HCT116 (cell line): ENCODE measurements around the gene ZNF48. TPM values are rescaled to one million over a fixed set of nuclear protein-coding genes. Genes with fewer than 3 reads are reported as not detected.

Experiments
- ATAC-seq: fragments of 200-7000 bp; cut with Tn5 transposase; 2 replicates; pipeline ENCODE4 v1.9.1; 2020; ENCODE audit warnings: mild to moderate bottlenecking, moderate library complexity
- BruUV-seq: library from RNA; stranded (reverse); fragments of 400-500 nt; replicated peaks from 2 replicates; lab custom pipeline; 2021; lab: Mats Ljungman, UMichigan
- CTCF ChIA-PET: fragments of 300-600 bp; sonication (Branson Sonifier 250); formaldehyde crosslinking; loops from one replicate; lab custom pipeline; 2021; ENCODE audit warnings: antibody characterized with exemption; lab: Charles Lee
- POLR2A ChIA-PET: fragments of 300-600, 350-600 bp; sonication (Branson Sonifier 250); formaldehyde crosslinking; loops from one replicate; lab custom pipeline; 2021; ENCODE audit warnings: antibody characterized with exemption; lab: Charles Lee
- RAD21 ChIA-PET, 2 experiments: fragments of 300-600 bp; sonication (Branson Sonifier 250); formaldehyde crosslinking; loops; one replicate each; lab custom pipeline; 2023; ENCODE audit warnings: low total read pairs in 2 of 2; ENCODE audit not compliant: uncharacterized antibody in 2 of 2, unreplicated experiment in 2 of 2, low non-redundant PET in 1 of 2; lab: Charles Lee
- DNase-seq: peaks from one replicate; pipeline ENCODE4 v3.0.0-alpha.2; 2010; ENCODE audit warnings: low read depth, low spot score
- H2AFZ ChIP-seq: fragments of 200-600 bp; shearing (Covaris generic), sonication (generic); 2 replicates; pipeline ENCODE4 v1.6.1; 2017; ENCODE audit warnings: low read depth, mixed run types, mixed read lengths, antibody characterized with exemption, low read length; ENCODE audit not compliant: poor library complexity, severe bottlenecking
- H3K27ac ChIP-seq: 2 replicates; pipeline ENCODE4 v1.5.1; 2012; ENCODE audit warnings: low read depth, low read length
- H3K27me3 ChIP-seq: fragments of 200-600 bp; sonication (generic); 2 replicates; pipeline ENCODE4 v1.6.1; 2016; ENCODE audit warnings: mixed run types, low read length, mixed read lengths; ENCODE audit not compliant: insufficient read depth
- H3K36me3 ChIP-seq, 2 experiments: fragments of 200-500 bp in 1 of 2; fragments of 200-600 bp in 1 of 2; sonication (Bioruptor generic) in 1 of 2; sonication (generic) in 1 of 2; 2 replicates each; pipeline versions ENCODE4 v1.5.1 to v1.6.1; 2014 to 2016; ENCODE audit warnings: low read length in 2 of 2, inconsistent platforms in 1 of 2, mixed read lengths in 1 of 2, mixed run types in 1 of 2; ENCODE audit not compliant: insufficient read depth in 2 of 2, control insufficient read depth in 1 of 2
- H3K4me1 ChIP-seq, 2 experiments: fragments of 200-600 bp in 1 of 2; sonication (generic) in 1 of 2; 2 replicates each; pipeline versions ENCODE4 v1.5.1 to v1.6.1; 2012 to 2017; ENCODE audit warnings: low read length in 2 of 2, inconsistent platforms in 1 of 2, mild to moderate bottlenecking in 1 of 2, mixed read lengths in 1 of 2, mixed run types in 1 of 2, moderate library complexity in 1 of 2; ENCODE audit not compliant: insufficient read depth in 2 of 2, control insufficient read depth in 1 of 2
- H3K4me2 ChIP-seq: fragments of 200-600 bp; sonication (generic); 2 replicates; pipeline ENCODE4 v1.6.1; 2017; ENCODE audit warnings: mixed run types, low read length, mixed read lengths
- H3K4me3 ChIP-seq, 2 experiments: fragments of 200-600 bp in 1 of 2; sonication (generic) in 1 of 2; replicated peaks in 1 of 2; 2 replicates each; pipeline ENCODE4 v1.5.1; 2011 to 2016; ENCODE audit warnings: low read length in 2 of 2, control low read depth in 1 of 2, low read depth in 1 of 2, mild to moderate bottlenecking in 1 of 2, mixed read lengths in 1 of 2, mixed run types in 1 of 2
- H3K79me2 ChIP-seq: fragments of 200-600 bp; sonication (generic); 2 replicates; pipeline ENCODE4 v1.6.1; 2017; ENCODE audit warnings: mild to moderate bottlenecking, mixed run types, low read length, moderate library complexity, mixed read lengths; ENCODE audit not compliant: insufficient read depth
- H3K9ac ChIP-seq: fragments of 200-600 bp; sonication (generic); 2 replicates; pipeline ENCODE4 v1.6.1; 2016; ENCODE audit warnings: low read length, mixed read lengths
- H3K9me2 ChIP-seq: fragments of 200-600 bp; sonication (generic), shearing (Covaris generic); 2 replicates; pipeline ENCODE4 v1.6.1; 2017; ENCODE audit warnings: mixed run types, mild to moderate bottlenecking, moderate library complexity; ENCODE audit not compliant: insufficient read depth
- H3K9me3 ChIP-seq, 2 experiments: fragments of 200-500 bp in 1 of 2; fragments of 200-600 bp in 1 of 2; sonication (Bioruptor generic) in 1 of 2; sonication (generic) in 1 of 2; 2 replicates each; pipeline ENCODE4 v1.6.1; 2014 to 2017; ENCODE audit warnings: low read length in 2 of 2, mixed read lengths in 2 of 2, inconsistent platforms in 1 of 2, low read depth in 1 of 2, mild to moderate bottlenecking in 1 of 2, mixed run types in 1 of 2, moderate library complexity in 1 of 2; ENCODE audit not compliant: control insufficient read depth in 1 of 2, insufficient read depth in 1 of 2
- H4K20me1 ChIP-seq: fragments of 200-600 bp; sonication (generic), shearing (Covaris generic); 2 replicates; pipeline ENCODE4 v1.6.1; 2017; ENCODE audit warnings: mixed run types, mild to moderate bottlenecking, moderate library complexity; ENCODE audit not compliant: insufficient read depth
- CBX3 ChIP-seq: IDR thresholded peaks from 2 replicates; pipeline ENCODE4 v1.6.1; 2012; ENCODE audit warnings: low read depth
- CEBPB ChIP-seq: IDR thresholded peaks from 2 replicates; pipeline ENCODE4 v1.6.1; 2012; ENCODE audit warnings: low read depth
- CTCF ChIP-seq, 3 experiments: fragments of 200-600 bp in 1 of 3; sonication (generic) in 1 of 3; IDR thresholded peaks in 2 of 3; conservative IDR thresholded peaks in 1 of 3; 2 replicates each; pipeline ENCODE4 v1.5.1; 2012 to 2017; ENCODE audit warnings: low read depth in 2 of 3, low read length in 2 of 3, antibody characterized with exemption in 1 of 3, borderline replicate concordance in 1 of 3, control low read depth in 1 of 3, mild to moderate bottlenecking in 1 of 3, mixed read lengths in 1 of 3, mixed run types in 1 of 3, moderate library complexity in 1 of 3; ENCODE audit not compliant: insufficient read depth in 1 of 3
- EGR1 ChIP-seq: IDR thresholded peaks from 2 replicates; pipeline ENCODE4 v1.6.1; 2012; ENCODE audit warnings: low read depth
- ELF1 ChIP-seq: IDR thresholded peaks from 2 replicates; pipeline ENCODE4 v1.6.1; 2012; ENCODE audit warnings: low read depth, borderline replicate concordance
- EZH2phosphoT487 ChIP-seq: fragments of 200-600 bp; IDR thresholded peaks from 2 replicates; pipeline ENCODE4 v1.6.1; 2018; ENCODE audit warnings: antibody characterized with exemption, borderline replicate concordance
- FOSL1 ChIP-seq: IDR thresholded peaks from 2 replicates; pipeline ENCODE4 v1.6.1; 2012; ENCODE audit warnings: low read depth
- POLR2A ChIP-seq: IDR thresholded peaks from 2 replicates; pipeline ENCODE4 v1.7.0; 2011; ENCODE audit warnings: borderline replicate concordance; ENCODE audit not compliant: insufficient read depth, insufficient read length; ENCODE audit errors: extremely low read depth
- POLR2AphosphoS5 ChIP-seq: IDR thresholded peaks from 2 replicates; pipeline ENCODE4 v1.6.1; 2011; ENCODE audit warnings: mild to moderate bottlenecking, low read depth, low read length, moderate library complexity
- RAD21 ChIP-seq: IDR thresholded peaks from 2 replicates; pipeline ENCODE4 v1.6.1; 2012; ENCODE audit warnings: low read depth, mild to moderate bottlenecking
- REST ChIP-seq: IDR thresholded peaks from 2 replicates; pipeline ENCODE4 v1.6.1; 2012; ENCODE audit warnings: low read depth
- SIN3A ChIP-seq: IDR thresholded peaks from 2 replicates; pipeline ENCODE4 v1.6.1; 2012; ENCODE audit warnings: low read depth
- SP1 ChIP-seq: IDR thresholded peaks from 2 replicates; pipeline ENCODE4 v1.6.1; 2012; ENCODE audit warnings: low read depth
- SRF ChIP-seq: IDR thresholded peaks from 2 replicates; pipeline ENCODE4 v1.6.1; 2012; ENCODE audit warnings: low read depth
- TCF7L2 ChIP-seq: IDR thresholded peaks from 2 replicates; pipeline ENCODE4 v1.7.0; 2011; ENCODE audit warnings: borderline replicate concordance, inconsistent platforms; ENCODE audit not compliant: insufficient read depth, insufficient read length; ENCODE audit errors: extremely low read depth
- YY1 ChIP-seq: IDR thresholded peaks from 2 replicates; pipeline ENCODE4 v1.6.1; 2011; ENCODE audit warnings: low read length, low read depth, moderate library complexity, mild to moderate bottlenecking; ENCODE audit not compliant: insufficient replicate concordance; ENCODE audit errors: extremely low read depth
- ZBTB33 ChIP-seq: IDR thresholded peaks from 2 replicates; pipeline ENCODE4 v1.6.1; 2011; ENCODE audit warnings: mild to moderate bottlenecking, low read length, moderate library complexity; ENCODE audit not compliant: insufficient replicate concordance; ENCODE audit errors: extremely low read depth
- ZFX ChIP-seq: fragments of 450-650 bp; IDR thresholded peaks from 2 replicates; pipeline ENCODE4 v1.6.1; 2017
- ZNF274 ChIP-seq: fragments of 200-500 bp; sonication (Bioruptor generic); IDR thresholded peaks from 2 replicates; pipeline ENCODE4 v1.6.1; 2014; ENCODE audit warnings: mild to moderate bottlenecking, low read depth, low read length, inconsistent platforms
- intact Hi-C: fragments of 100-400 bp; cut with micrococcal nuclease; formaldehyde crosslinking; loops from 2 replicates; pipeline ENCODE4 v1.10.0; 2022
- total RNA-seq: library from RNA; stranded (reverse); gene quantifications from one replicate; pipeline ENCODE4 v1.2.1, GENCODE V29; 2021; ENCODE audit not compliant: unreplicated experiment

ZNF48 gene
- total RNA-seq, 1 experiment from 2014 or later = 17.9 TPM

GRCh38 chr16:30445408-30446202, 50.4 kb downstream of the ZNF48 start, which contains the start of gene SEPHS2:
Gene SEPHS2 (minus strand): TSS chr16:30445874. CDS start chr16:30445727, 147 bp downstream.
- Histone ChIP-seq H3K27ac (peak within 1 kb of the TSS; percentile 86), H2AFZ (peak within 1 kb of the TSS; percentile 95), H3K9ac (peak within 1 kb of the TSS; percentile 90), H3K79me2 (peaks cover 12% of the 10 kb centered on the region; the same call in 1 of the 2 replicates), H3K9me3 (no peaks in the 10 kb centered on the region), H3K27me3 (no peaks in the 10 kb centered on the region), H3K4me3 (peak within 1 kb of the TSS; percentile 80 to 90), H4K20me1 (no peaks in the 10 kb centered on the region), H3K4me1 (peaks cover 5 to 20% of the 10 kb centered on the region in 2 experiments), H3K4me2 (peak within 1 kb of the TSS; percentile 95), H3K36me3 (peaks cover 2 to 8% of the 10 kb centered on the region in 2 experiments; a peak in 2 of 4 replicates), H3K9me2 (no peaks in the 10 kb centered on the region)
- ATAC-seq = peak; percentile 92
- POLR2A ChIA-PET = interaction anchor here (1.2 to 2.2 kb wide), 3 partner anchors 16 to 165 kb away, joined by 3 to 10 read pairs (median 4); partner anchors contain the start of genes DCTPP1 and ZNF689
- DNase-seq = peak; percentile 96
- intact Hi-C loops = loop anchor here (5.0 kb wide), 2 partner anchors 182 to 477 kb away; partner anchors contain the start of gene FBXL19
- RAD21 ChIA-PET = no interaction called here
- TSS peak; percentile 96 for BruUV-seq
- CTCF ChIA-PET = no interaction called here
- TF ChIP-seq POLR2A (peak; percentile 98), SRF (no peak), SP1 (peak; percentile 96), EGR1 (peak; percentile 73), ZFX (peak; percentile 94), ZBTB33 (peak; percentile 55), CBX3 (peak; percentile 63), CTCF (IDR thresholded peaks at IDR 0.05 in 2 of 3, conservative IDR thresholded peaks at IDR 0.05 in 1 of 3; ENCODE audit: borderline replicate concordance in 1 of 3, insufficient read depth in 1 of 3, low read depth in 2 of 3, low read length in 2 of 3) (peak in 2 of 3 experiments; percentile 50 to 52; a peak in 5 of 6 replicates), REST (no peak), RAD21 (0 out of 2 replicates have a peak, but pooled peaks have one; percentile 23), ELF1 (no peak), CEBPB (peak; percentile 96), YY1 (no peak), ZNF274 (no peak), SIN3A (0 out of 2 replicates have a peak, but pooled peaks have one; percentile 76), POLR2AphosphoS5 (peak; percentile 99), FOSL1 (no peak), TCF7L2 (peak; percentile 48), EZH2phosphoT487 (no peak)
